Middle frontal gyrus (tissue), 1 donor: ENCODE measurements around the gene ITIH5.

Source experiments
- DNase-seq: peaks from one replicate; pipeline ENCODE4 v3.0.0-alpha.2; 2015; ENCODE audit warnings: low spot score; ENCODE audit errors: extremely low spot score

The ITIH5 gene

DNA sequence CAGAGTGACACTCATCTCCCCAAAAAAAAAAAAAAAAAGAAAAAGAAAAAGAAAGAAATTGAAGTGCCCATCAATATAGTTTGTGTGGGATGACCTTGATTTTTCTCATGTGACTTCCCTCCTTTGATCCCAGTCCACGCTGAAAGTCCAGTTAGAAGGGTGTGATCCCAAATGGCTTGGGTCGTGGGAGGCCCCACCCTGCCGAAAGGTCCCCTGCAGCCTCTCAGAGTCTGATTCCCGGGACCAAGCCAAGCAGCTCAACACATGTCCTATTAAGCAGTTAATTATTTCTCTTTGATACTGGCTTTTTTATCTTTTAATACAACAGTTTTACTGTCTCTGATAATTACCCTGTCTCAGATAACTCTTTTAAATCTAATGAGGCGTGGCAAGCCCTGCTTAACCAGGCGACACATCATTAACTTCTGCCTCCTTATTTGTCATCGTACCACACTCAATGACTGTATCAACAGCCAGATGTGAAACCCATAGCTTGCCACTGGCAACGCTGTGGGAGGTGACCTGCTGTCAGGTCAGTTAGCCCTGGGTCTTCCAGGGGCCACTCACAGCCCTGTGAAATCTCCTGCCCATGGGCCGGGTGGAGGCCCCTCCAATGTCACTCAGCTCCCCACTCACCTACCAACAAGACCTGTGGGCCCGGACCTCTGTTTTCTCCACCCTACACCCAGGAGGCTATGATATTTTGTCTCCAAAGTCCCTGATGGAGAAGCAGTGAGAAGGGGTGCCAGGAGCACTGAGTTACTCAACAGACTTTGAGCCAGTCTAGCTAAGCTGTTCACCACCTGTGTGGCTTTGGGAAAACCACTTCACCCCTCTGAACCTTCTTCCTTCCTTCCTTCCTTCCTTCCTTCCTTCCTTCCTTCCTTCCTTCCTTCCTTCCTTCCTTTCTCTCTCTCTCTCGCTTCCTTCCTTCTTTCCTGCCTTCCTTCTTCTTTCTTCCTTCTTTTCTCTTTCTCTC lies 146.0 kb downstream of the ITIH5 start:
- DNase-seq = no peak

- no peak for DNase-seq
These were observed 147.4 kb downstream of the ITIH5 start for GRCh38 chr10:7519351-7519750.

DNA sequence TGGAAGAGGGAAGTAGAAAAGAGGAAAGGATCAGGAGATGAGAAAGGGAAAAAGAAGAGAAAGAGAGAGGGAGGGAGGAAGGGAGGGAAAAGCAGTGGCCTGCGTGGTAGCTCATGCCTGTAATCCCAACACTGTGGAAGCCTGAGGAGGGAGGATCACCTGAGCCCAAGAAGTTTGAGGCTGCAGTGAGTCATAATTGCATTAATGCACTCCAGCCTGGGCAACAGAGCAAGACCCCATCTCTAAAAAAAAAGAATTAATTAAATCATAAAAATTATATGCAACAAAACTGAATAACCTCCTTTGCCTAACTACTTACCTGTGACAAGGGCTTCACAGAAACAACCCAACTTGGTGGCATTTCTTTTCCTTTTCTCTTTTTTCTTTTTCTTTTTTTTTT lies 148.1 kb downstream of the ITIH5 start:
- no peak for DNase-seq

DNA sequence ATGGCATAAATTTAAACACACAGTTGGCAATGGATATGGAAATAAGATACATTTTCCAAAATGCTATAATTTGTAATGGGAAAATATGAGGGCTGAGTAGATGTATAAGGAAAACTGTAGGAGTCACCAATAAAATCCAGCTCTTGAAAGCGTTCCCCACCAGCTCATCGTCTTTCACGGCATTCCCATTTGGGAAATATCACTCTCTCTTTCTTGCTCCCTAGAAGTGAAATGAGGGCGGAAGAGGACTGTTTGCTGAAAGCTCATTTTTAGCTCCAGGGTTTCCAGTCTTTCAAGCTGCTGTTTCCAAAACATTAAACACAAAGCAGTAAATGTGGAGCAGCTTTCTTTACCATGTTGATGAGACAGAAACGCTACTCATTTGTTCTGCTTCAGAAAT lies 151.3 kb downstream of the ITIH5 start:
- no peak for DNase-seq

DNA sequence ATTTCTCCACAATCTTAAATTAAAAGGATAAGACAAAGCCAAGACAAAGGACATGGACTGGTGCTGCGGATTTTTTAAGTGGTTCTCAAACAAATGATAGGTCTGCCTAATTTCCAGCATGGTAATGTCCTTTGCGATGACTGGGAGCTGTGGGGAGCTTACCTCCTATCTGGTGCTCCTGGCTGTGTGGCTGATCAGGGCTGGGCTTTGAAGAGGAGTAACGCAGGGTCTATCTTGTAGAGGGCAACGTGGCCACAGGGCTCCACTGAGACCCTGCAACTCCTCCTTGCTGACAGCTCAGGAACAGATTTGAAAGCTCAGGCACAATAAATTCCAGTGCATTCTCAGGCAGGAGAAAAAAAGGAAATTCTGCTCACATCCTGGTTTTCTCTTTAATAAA lies 152.8 kb downstream of the ITIH5 start:
- no peak for DNase-seq

DNA sequence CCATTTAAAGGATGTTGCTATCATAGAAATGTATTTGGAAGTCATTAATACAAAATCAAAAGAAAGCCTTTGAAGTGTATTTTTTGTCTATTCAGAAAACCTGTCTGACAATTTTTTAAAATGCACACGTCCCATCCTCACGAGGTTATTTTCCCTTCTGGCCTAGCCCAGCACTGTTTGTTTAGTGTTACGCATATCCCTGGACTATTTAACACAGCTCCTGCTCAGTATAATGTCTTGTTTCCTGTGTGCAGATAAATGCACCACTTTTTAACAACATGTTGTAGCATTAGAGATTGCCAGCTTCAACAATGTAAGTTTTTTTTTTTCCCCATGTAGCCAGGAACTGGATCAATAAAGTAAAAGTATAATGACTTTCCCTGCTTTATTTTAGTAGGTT lies 153.3 kb downstream of the ITIH5 start:
- no peak for DNase-seq

- no peak for DNase-seq
These were observed 154.3 kb downstream of the ITIH5 start for GRCh38 chr10:7512487-7512886.

- DNase-seq = no peak
These were observed 155.2 kb downstream of the ITIH5 start for GRCh38 chr10:7511612-7512011.
